Measurements from ENCODE around the gene C1orf35.
A peak's percentile ranks its signal among the peaks of the same experiment; 100 is the strongest.

C1orf35 gene

GRCh38 chr1:228062812-228063211 is 40.3 kb downstream of the C1orf35 start:
- no peak for DNase-seq

DNA sequence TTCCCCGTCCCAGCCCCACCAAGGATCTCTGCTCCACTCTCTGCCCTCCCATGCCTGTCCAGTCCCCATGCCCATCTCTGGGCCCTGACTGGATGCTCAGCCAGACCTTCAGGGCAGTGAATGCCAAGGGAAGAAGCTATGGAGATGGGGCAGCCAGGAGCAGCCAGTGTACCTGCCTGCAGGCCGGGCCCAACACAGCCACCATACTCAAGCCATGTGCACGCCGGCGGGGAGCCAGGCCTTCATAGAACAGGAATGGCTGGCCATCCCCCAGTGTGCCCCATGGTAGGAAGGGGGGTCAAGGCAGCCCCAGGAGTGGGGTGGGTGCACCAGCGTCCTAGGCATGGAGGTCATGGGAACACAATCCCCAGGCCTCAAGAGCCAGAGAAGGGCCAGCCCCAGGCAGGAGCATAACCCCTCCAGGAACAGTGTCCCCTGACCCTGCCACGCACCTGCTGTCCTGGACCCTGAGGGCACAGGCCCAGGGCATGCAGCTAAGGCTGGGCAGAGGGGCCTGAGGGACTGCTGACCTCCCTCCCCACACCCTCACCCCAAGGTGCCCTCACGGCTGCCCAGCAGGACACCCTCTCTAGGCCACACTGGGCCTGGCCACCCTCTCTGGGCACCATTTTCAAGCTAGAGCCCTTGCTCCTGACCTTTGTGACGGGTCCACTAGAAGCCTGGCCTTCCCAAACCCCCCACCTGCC is 40.9 kb downstream of the C1orf35 start:
- no peak for DNase-seq

DNA sequence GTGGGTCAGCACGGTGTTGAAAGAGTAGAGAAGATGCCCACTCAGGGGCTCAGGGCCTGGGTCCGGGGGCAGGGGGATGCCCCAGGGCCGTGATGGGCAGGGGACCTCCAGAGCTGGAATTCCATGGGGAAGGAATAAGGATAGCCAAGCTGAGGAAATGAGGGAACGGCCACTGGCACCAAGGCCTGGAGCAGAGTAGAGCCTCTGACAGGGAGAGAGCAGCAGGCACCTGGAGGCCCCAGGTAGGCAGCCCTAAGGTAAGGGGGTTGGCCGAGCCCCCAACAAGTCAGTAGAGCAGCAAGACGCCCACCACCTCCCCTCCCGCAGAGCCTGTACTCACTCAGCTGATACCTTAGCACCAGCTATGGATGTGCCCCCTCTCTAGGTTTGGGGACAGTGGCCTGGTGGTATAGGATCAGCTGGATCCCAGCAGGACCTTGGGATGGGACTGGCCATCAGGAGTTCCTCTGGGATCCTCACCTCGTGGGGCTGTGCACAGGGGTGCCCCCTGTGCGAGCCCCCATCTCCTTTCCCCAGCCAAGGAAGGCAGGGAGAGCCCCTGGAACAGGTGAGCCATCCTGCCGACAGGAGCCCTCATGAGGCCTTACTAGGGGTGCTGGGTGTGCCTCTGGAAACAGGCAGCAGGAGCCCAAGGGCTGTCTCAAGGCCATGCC is 41.6 kb downstream of the C1orf35 start:
- DNase-seq = no peak

- DNase-seq = peak; percentile 63
Measured at GRCh38 chr1:228060458-228061190, 42.5 kb downstream of the C1orf35 start.

DNA sequence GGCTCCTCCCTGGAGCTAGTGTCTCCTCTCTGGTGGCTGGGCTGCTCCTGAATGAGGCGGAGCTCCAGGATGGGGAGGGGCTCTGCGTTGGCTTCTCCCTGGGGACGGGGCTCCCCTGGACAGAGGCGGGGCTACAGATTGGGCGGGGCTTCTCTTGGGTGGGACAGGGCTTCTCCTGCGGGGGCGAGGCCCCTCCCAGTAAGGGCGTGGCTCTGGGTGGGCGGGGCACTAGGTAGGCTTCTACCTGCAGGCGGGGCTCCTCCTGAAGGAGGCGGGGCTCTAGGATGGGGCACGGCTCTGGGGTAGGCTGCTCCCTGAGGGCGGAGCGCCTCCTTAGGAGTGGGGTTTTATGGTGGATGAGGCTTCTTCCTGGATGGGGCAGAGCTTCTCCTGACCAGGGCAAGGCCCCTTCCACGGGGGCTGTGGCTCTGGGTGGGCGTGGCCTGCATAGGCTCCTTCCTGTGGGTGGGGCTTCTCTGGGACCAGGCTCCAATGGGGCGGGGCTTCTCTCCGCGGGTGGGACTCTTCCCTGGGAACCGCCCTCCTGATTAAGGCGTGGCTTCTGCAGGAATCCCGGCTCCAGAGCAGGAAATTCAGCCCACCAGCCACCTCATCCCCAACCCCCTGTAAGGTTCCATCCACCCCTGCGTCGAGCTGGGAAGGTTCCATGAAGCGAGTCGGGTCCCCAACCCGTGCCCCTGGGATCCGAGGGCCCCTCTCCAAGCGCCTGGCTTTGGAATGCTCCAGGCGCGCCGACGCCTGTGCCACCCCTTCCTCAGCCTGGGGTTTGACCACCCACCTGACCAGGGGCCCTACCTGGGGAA is 43.3 kb downstream of the C1orf35 start:
- DNase-seq = peak; percentile 97

DNA sequence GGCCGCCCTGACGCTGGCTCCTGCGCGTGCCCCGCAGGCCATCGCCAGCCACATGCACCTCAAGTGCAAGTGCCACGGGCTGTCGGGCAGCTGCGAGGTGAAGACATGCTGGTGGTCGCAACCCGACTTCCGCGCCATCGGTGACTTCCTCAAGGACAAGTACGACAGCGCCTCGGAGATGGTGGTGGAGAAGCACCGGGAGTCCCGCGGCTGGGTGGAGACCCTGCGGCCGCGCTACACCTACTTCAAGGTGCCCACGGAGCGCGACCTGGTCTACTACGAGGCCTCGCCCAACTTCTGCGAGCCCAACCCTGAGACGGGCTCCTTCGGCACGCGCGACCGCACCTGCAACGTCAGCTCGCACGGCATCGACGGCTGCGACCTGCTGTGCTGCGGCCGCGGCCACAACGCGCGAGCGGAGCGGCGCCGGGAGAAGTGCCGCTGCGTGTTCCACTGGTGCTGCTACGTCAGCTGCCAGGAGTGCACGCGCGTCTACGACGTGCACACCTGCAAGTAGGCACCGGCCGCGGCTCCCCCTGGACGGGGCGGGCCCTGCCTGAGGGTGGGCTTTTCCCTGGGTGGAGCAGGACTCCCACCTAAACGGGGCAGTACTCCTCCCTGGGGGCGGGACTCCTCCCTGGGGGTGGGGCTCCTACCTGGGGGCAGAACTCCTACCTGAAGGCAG is 44.0 kb downstream of the C1orf35 start:
- DNase-seq = peak; percentile 37

DNA sequence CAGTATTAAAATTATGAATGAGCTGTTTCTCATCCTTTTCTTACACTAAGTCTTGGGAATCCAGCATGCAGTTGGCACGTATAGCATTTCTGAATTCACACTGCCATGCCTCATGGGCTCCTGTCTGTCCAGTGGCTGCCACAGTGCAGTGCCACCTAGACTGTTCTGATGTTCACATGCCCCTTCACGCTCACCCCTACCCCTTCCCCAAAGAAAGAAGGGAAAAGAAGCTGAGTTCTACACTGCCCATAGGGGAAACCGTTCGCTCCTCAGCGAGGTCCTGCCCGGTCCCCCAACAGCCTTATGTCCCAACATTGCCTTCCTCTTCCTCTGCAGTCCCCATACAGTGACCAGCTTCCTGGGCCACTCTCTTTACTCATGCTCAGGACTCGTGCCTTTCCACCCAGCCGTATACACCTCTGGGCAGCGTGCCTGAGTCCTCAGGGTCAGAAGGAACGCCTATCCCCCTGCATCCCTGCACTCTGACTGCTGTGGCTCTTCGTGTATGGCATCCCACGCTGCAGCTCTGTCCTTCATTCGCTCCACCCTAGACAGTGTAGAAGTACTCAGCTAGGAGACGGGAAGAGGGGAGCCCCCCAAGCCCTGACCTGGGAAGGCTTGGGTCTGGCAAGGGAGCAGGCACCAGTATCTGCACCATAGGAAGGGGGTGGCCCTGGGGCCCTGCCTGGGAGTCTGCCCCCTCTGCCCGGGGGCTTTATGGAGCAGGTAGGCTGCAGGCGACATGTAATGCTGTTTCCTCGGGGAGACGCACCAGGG is 44.8 kb downstream of the C1orf35 start:
- DNase-seq = no peak
